Gastroesophageal sphincter (tissue), 4 donors: ENCODE measurements around the gene GJA9. TPM values are rescaled to one million over a fixed set of nuclear protein-coding genes. Genes with fewer than 3 reads are reported as not detected.

Experiments used
- ATAC-seq: fragments of 150-250 bp; one replicate; pipeline ENCODE4 v1.9.1; 2016; ENCODE audit warnings: mild to moderate bottlenecking, moderate library complexity
- H3K27ac ChIP-seq, 4 donors: fragments of 200-600 bp; sonication (generic) in 3 of 4; 1 replicate in 3 of 4; 2 replicates in 1 of 4; pipeline ENCODE4 v1.5.1; 2016 to 2019
- H3K27me3 ChIP-seq: fragments of 200-600 bp; sonication (generic); one replicate; pipeline ENCODE4 v1.5.1; 2019
- H3K36me3 ChIP-seq, 2 donors: fragments of 200-600 bp; sonication (generic); one replicate each; pipeline ENCODE4 v1.5.1; 2019; ENCODE audit warnings: control low read depth in 1 of 2
- H3K4me1 ChIP-seq, 3 donors: fragments of 200-600 bp; sonication (generic); 1 replicate in 2 of 3; 2 replicates in 1 of 3; pipeline ENCODE4 v1.5.1; 2016 to 2019; ENCODE audit warnings: control low read depth in 2 of 3
- H3K4me3 ChIP-seq, 2 donors: fragments of 200-600 bp; sonication (generic); one replicate each; pipeline ENCODE4 v1.5.1; 2019; ENCODE audit warnings: mild to moderate bottlenecking in 1 of 2, moderate library complexity in 1 of 2
- H3K9me3 ChIP-seq, 3 donors: fragments of 200-600 bp; sonication (generic); one replicate each; pipeline ENCODE4 v1.5.1; 2017 to 2019; ENCODE audit warnings: control low read depth in 2 of 3
- CTCF ChIP-seq, 4 experiments: fragments of 200-600 bp in 2 of 4; fragments of 450-650 bp in 2 of 4; sonication (generic) in 1 of 4; IDR thresholded peaks; one replicate each; pipeline ENCODE4 v1.5.1; 2017 to 2019; ENCODE audit warnings: antibody characterized with exemption in 4 of 4, mild to moderate bottlenecking in 2 of 4, moderate library complexity in 2 of 4
- EP300 ChIP-seq: sonication (generic); formaldehyde crosslinking; IDR thresholded peaks from one replicate; pipeline ENCODE4 v1.6.1; 2017; ENCODE audit warnings: antibody characterized with exemption, mild to moderate bottlenecking
- POLR2A ChIP-seq, 2 donors: fragments of 450-650 bp; IDR thresholded peaks; one replicate each; pipeline ENCODE4 v1.6.1; 2017; ENCODE audit warnings: antibody characterized with exemption in 2 of 2, mild to moderate bottlenecking in 2 of 2, moderate library complexity in 1 of 2
- POLR2AphosphoS5 ChIP-seq: sonication (generic); formaldehyde crosslinking; IDR thresholded peaks from one replicate; pipeline ENCODE4 v1.6.1; 2017; ENCODE audit warnings: antibody characterized with exemption
- WGBS, 2 donors: methylation state at CpG; one replicate each; pipeline ENCODE4 v1.1.5; 2018; ENCODE audit warnings: low coverage in 1 of 2; 5-methylcytosine and 5-hydroxymethylcytosine counted together
- total RNA-seq, 4 donors: library from RNA; depleted of rRNA; stranded (reverse); fragments of >200 nt; gene quantifications; one replicate each; pipeline ENCODE4 v1.1.0, GENCODE V29; 2016

GJA9 gene
- total RNA-seq, 4 donors from 2014 or later, result not detected

- ATAC-seq, result no peak
- 82 to 91% methylated on average over 1 to 2 of the region's 3 CpGs for WGBS, 2 donors
- H3K36me3 ChIP-seq, result no peaks in the 10 kb centered on the region
- no peak overlapping the region for H3K27ac ChIP-seq
- TF ChIP-seq EP300, result no peak
- TF ChIP-seq POLR2A (IDR thresholded peaks at IDR 0.05), result no peak
- no peak for TF ChIP-seq CTCF (IDR thresholded peaks at IDR 0.05)
- TF ChIP-seq POLR2AphosphoS5, result no peak
- H3K9me3 ChIP-seq, result no peaks in the 10 kb centered on the region
- no peak overlapping the region for H3K4me3 ChIP-seq
- H3K4me1 ChIP-seq, result no peaks in the 10 kb centered on the region
- H3K27me3 ChIP-seq, result no peaks in the 10 kb centered on the region
Measured at GRCh38 chr1:38923607-38924006, 42.2 kb upstream of the GJA9 start.

GRCh38 chr1:38919130-38919529, 37.7 kb upstream of the GJA9 start:
- no peaks in the 10 kb centered on the region for H3K27me3 ChIP-seq
- no peaks in the 10 kb centered on the region for H3K36me3 ChIP-seq
- TF ChIP-seq EP300 (no peak), CTCF (IDR thresholded peaks at IDR 0.05) (peak in 2 of 4 experiments; percentile 8 to 25)
- WGBS, 2 donors, result 60% methylated on average over 1 of the region's 3 CpGs; no CpG with 5 or more reads in 1 of the 2 donors
- H3K9me3 ChIP-seq, result no peaks in the 10 kb centered on the region
- no peaks in the 10 kb centered on the region for H3K4me1 ChIP-seq
- ATAC-seq, result no peak
- no peak overlapping the region for H3K4me3 ChIP-seq
- no peak overlapping the region for H3K27ac ChIP-seq

GRCh38 chr1:38918568-38918967, 37.2 kb upstream of the GJA9 start:
- TF ChIP-seq EP300 (no peak), CTCF (IDR thresholded peaks at IDR 0.05) (no peak), POLR2A (IDR thresholded peaks at IDR 0.05) (no peak), POLR2AphosphoS5 (no peak)
- 39 to 86% methylated on average over 3 of the region's 5 CpGs for WGBS, 2 donors
- ATAC-seq, result no peak

GRCh38 chr1:38917772-38918171, 36.4 kb upstream of the GJA9 start:
- TF ChIP-seq POLR2AphosphoS5 (no peak), CTCF (IDR thresholded peaks at IDR 0.05) (no peak), EP300 (no peak), POLR2A (IDR thresholded peaks at IDR 0.05) (no peak)
- Histone ChIP-seq H3K4me1 (no peaks in the 10 kb centered on the region), H3K27ac (no peak overlapping the region), H3K9me3 (no peaks in the 10 kb centered on the region), H3K27me3 (no peaks in the 10 kb centered on the region), H3K4me3 (no peak overlapping the region), H3K36me3 (peaks cover 0 to 6% of the 10 kb centered on the region in 2 donors)
- ATAC-seq, result no peak
- 80 to 92% methylated on average over 1 of the region's 1 CpG for WGBS, 2 donors

More at GRCh38 chr1:38918568-38918967, 37.2 kb upstream of the GJA9 start:
- Histone ChIP-seq H3K27ac (no peak overlapping the region), H3K4me3 (no peak overlapping the region), H3K27me3 (no peaks in the 10 kb centered on the region), H3K9me3 (no peaks in the 10 kb centered on the region), H3K36me3 (peaks cover 0 to 5% of the 10 kb centered on the region in 2 donors), H3K4me1 (no peaks in the 10 kb centered on the region)

GRCh38 chr1:38917337-38917736, 36.0 kb upstream of the GJA9 start:
- Histone ChIP-seq H3K4me1 (no peaks in the 10 kb centered on the region), H3K27me3 (no peaks in the 10 kb centered on the region), H3K36me3 (peaks cover 0 to 6% of the 10 kb centered on the region in 2 donors), H3K4me3 (no peak overlapping the region), H3K9me3 (no peaks in the 10 kb centered on the region), H3K27ac (no peak overlapping the region)
- ATAC-seq, result no peak
- WGBS, 2 donors, result 60 to 100% methylated on average over 1 to 2 of the region's 3 CpGs
- TF ChIP-seq POLR2AphosphoS5, result no peak
- TF ChIP-seq CTCF (IDR thresholded peaks at IDR 0.05), result no peak
- TF ChIP-seq POLR2A (IDR thresholded peaks at IDR 0.05), result no peak
- TF ChIP-seq EP300, result no peak
